GM21825 (cell line): Measurements from ENCODE around the gene SIX6.
"Not testable (repeated sequence)": the region's sequence is repeated elsewhere in the genome, so short reads cannot be mapped to it uniquely, and the experiment has no call there.

Source experiments
- ATAC-seq: cut with Tn5 transposase; IDR thresholded peaks from one replicate; pipeline ENCODE4 v1.9.1; 2021; ENCODE audit warnings: mild to moderate bottlenecking, moderate library complexity; ENCODE audit not compliant: unreplicated experiment

The SIX6 gene

DNA sequence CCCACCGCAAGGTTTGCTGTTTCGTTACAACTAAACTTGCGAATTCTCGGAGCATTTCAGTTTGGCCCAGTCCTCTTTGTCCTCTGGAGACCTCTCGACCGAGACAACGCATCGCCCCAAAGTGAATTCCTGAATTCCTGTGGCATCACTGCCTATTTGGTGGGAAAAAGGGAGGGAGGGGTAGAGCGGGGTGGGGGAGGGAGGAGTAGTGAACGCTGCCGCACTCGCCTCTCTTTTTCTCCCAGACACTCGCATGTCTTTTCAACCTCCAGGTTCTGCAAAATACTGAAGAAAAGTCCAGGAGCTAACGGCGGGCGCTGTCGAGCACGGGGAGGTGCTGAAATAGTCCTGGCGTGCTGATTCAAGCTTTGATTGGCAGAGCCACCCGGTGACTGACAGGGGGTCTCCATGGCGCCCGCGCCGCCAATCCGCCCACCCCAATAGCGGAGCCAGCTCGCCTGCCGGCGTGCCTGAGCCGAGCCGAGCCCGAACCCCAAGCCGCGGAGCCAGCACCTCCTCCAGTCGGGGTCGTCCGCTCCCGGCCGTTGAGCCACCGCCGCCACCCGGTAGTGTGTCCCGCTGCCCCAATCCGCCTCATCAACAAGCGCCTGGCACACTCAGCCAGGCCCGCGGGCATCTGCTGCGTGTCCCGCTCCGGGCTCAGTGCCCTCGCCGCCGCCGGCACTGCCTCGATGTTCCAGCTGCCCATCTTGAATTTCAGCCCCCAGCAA, at the start of gene SIX6:
Gene SIX6 (plus strand): TSS at position 440 of the 731 bp plus-strand sequence. CDS start 253 bp downstream, at position 693.
- ATAC-seq, result no peak

DNA sequence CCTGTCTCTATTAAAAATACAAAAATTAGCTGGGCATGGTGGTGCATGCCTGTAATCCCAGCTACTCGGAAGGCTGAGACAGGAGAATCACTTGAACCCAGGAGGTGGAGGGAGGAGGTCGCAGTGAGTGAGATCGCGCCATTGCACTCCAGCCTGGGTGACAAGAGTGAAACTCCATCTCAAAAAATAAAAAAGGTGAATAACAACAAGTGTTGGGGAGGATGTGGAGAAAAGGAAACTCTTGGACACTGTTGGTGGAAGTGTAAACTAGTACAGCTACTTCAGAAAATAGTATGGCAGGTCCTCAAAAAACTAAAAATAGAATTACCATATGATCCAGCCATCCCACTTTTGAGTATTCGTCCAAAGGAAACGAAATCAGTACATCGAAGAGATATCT, 28.7 kb upstream of the SIX6 start:
- ATAC-seq, result not testable (repeated sequence)

DNA sequence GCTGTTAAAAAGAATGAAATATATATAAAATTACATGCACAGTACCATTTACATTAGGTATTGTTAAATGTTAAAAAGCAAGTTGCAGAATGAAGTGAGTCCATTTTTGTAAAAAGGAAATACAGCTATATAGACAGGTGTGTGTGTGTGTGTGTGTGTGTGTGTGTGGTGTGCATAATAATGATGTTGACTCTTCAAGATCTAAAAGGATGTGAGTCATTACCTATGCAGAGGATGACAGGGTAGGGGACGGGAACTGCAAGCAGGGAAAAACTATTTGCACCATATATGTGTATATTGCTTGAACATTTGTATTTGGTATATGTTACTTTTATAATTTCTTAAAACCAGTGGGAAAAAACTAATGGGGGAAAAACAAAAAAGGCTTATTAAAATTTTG, 26.2 kb upstream of the SIX6 start:
- no peak for ATAC-seq

DNA sequence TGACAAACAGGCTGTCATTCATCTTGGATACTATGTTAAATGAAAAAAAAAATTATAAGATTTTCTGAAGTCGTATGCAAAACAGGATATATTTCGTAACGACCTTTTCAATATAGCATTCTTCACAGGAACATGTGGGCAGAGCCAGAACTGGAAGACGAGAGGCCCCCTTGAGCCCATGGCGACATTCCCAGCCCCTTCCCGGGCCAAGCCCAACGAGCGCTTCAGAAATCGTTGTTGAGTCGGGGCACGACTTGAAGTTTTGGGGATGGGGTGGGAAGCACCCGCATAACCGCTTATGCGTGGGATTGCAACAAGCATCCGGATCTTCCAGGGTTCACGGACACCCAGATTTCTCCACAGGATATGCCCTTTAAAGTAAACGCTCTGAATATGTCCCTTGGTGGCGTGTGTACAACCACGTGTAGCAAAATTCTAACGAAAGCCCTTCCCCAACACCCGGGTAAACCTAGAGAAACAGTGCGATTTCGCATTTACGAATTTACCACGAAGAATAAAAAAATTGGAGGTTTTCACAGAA, 23.8 kb upstream of the SIX6 start:
- no peak for ATAC-seq

DNA sequence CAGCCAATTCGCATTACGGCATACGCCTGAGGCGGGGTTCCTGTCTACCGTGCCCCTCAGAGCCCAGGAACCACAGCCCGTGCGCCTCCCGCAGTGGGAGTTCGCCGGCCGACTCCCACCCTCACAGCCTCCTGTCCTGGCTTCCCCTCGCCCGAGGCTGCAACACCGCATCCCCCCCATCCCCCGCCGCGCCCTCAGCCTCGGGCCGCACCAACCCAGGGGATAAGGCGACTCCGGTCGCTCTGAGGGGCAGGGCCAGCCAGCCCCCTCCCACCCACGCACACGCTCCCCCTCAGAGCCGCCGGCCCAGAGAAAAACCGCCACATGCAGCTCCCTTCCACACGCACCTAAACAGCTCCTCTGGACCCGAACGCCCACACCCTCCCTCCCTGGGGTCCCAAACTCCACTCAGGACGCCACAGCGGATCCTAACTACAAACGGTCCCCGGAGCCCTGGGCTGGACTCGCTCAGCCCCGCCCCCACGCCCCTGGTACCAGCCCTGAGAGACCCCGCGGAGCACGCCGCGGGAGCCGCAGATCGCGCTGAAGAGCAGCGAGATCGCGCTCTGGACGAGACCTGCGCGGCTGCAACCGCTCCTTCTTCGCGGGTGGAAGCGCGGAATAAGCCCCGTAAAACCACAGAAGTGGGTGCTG, 23.2 kb upstream of the SIX6 start, which contains the start of gene C14orf39:
Gene C14orf39 (minus strand): TSS at position 466 of the 654 bp plus-strand sequence. CDS start 985 bp downstream, outside the sequence.
- no peak for ATAC-seq

DNA sequence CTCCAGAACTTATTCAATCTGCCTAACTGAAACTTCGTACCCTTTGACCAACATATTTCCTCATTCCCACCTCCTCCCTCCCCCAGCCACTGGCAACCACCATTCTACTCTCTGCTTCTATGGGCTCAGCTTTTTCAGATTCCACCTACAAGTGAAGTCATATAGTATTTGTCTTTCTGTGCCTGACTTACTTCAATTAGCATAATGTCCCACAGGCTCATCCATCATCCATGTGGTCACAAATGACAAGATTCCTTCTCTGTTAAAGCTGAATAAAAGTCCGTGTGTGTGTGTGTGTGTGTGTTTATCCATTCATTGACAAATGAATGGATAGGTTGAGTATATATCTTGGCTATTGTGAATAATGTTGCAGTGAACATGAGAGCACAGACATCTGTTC, 21.7 kb upstream of the SIX6 start:
- no peak for ATAC-seq

DNA sequence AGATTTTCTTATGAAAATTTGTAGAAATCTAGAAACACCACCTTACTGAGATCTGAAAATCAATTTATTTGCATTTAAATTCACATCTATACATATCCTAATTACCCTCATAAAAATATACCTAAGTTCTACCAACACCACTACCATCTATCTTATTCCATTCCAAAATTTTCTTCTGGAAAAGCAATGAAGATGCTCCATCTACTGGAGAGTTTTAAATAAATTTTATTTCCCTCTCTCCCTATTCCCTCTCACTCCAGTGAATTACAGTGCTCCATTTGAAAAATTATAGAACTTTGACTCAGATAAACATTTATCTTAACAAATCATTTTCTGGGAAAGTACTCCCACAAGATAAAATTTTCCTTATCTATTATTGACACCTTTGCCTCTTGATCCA, 20.8 kb upstream of the SIX6 start:
- ATAC-seq, result no peak

DNA sequence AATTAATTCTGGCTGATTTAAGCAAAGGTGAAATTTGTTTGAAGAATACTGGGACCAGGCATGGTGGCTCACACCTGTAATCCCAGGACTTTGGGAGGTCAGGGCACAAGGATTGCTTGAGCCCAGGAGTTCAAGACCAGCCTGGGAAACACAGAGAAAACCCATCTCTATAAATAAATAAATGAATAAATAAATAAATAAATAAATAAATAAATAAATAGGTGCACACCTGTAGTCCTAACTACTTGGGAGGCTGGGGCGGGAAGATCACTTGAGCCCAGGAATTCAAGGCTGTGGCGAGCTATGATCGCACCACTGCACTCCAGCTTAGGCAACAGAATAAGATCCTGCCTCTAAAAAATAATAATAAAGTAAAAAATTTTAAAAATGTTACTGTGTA, 18.7 kb upstream of the SIX6 start:
- no peak for ATAC-seq

DNA sequence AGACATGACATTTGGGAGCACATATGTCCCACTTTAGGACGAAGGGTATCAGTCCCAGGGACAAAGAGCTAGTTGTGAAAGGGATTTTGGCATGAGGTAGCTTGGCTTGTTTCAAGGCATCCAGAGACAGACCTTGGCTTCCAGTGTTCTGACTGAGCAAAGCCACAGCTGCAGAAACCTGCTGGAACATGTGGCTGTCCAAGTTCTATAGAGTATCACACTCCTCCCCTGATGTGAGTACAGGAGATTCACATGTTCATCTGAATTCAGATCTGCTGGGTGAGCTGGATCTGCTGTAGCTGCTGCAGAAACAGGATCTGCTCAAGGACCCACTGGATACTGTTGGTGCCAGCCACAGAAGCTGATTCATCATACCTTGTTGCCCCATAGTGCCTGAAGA, 13.0 kb upstream of the SIX6 start:
- ATAC-seq, result no peak

DNA sequence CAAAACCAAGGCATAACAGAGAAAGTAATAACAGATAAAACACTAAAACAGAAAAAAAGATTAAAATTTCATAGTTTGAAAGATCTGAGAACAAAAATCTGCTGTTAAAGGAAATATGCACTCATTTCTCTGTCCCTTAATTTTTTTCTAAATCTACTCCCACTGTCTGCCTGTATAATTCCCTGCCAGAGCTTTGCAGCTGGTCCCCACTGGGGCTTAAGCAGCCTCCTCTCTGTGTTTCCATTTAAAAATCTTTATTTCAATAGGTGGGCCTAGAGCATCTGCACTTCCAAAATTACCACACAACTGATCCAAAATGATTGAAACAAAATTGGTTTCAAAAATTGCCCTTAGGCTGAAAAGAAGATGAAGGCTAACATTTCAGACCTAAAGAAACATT, 6.4 kb upstream of the SIX6 start:
- no peak for ATAC-seq

DNA sequence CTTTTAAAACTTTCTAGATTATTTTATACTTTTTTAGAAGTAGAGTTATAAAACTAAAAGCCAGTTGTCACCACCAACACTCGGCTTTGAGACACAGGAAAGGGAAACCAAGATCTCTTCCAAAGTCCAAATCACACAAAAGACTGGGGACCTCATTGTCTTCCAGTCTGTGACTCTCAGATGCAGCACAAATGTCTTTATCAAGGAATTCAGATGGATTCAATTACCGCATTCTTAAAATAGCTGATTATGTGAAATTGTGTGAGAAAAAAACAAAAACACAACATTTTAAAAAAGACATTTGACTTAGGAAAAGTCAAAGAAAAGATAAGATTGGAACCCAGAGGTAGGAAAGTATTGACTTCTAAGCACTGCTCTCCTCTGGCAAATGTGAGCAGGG, 3.5 kb upstream of the SIX6 start:
- no peak for ATAC-seq

DNA sequence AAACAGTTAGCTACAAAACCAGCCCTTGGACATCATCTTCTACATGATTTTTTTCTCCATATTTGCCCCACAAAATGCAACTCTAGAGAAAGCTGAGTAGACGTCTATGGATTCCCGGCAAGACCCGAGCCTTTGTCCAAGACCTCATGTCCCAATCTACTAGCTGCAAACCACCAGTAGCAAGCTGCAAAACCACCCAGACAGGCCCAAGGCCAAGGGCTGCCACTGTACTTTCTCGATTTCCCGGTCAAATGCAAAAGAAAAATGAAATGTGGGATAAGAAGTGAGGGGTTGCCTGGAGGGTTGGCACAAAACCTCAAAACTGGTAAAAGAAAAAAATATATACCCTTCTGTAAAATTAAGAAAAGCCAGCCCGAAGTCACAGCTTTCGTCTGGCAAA, 2.9 kb upstream of the SIX6 start:
- no peak for ATAC-seq

DNA sequence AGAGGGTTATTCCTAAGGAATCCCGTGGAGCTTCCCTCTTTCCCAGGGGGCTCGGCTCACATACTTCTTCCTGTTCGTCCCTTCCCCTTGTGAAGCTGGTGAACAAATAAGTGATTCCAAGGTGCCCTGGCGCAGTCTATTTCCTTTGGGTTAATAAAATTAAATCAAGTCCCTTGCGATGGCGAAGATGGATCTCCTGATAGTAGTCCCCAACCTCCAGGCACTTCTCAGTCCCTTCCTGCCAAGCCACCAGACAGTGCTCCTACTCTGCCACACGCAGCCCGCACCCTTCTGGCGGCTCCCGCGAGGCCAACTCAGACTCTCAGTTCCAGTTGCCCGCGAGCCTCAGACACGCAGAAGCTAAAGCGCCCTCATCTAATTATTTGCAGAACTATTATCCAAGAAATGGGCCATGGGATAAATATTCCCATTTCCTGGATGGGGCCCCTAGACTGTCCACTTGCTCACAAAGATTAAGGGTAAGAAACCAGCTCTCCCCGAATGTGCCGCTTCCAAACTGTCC, 2.4 kb upstream of the SIX6 start:
- no peak for ATAC-seq

DNA sequence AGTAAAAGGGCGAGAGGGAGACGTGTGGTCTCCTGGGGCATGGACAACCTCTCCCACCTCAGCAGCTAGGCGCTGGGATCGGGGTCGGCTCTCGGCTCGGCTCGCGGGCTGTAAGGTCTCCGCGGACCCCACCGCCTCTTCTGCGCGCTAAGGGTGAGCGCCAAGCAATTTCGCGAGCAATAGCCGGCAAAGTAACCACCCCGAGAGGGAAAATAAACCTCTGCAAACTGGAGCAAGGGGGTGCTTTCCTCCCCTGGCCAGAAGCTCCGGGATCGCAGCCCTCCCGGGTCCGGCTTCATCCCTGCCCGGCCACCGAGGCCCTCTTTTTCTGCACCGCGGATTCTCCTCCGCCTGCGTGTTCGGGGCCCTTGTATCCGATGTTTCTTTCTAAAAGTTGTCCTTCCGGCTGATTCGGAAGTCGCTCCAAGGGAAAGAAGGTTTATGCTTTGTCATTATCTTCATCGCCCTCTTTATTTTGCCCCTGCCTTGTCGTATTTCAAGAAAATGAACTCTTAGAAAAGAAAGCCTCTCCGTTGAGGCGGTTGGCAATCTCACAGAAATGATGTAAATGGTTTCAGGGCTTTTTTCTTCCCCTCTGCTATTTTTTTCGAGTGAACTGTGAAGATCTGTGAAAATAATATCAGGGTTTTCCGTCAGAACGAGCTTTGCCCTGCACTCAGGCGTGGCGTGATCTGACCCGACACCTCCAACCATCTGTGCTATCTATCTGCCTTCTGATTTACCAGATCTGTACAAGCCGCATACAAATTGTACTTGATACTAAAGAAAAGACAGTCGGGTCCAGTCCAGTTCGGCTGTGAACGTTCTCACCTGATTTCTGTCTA, 1.7 kb upstream of the SIX6 start:
- no peak for ATAC-seq

DNA sequence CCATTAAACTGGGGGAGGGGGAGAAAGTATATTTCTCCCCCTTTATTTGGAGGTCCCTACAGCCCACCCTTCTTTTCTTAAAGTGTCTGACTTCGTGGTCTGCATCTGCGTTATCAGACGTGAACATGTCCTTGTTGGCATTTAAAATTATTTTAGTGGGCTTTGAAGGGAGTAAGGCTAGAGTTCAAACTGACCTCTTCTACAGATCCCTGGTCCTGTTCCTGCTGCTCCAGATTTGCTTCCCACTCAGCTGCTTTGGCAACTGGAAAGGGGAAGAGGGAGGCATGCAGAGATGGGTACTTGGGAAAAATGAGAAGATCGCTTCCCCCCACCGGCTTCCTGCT, 611 bp upstream of the SIX6 start:
- ATAC-seq, result no peak

DNA sequence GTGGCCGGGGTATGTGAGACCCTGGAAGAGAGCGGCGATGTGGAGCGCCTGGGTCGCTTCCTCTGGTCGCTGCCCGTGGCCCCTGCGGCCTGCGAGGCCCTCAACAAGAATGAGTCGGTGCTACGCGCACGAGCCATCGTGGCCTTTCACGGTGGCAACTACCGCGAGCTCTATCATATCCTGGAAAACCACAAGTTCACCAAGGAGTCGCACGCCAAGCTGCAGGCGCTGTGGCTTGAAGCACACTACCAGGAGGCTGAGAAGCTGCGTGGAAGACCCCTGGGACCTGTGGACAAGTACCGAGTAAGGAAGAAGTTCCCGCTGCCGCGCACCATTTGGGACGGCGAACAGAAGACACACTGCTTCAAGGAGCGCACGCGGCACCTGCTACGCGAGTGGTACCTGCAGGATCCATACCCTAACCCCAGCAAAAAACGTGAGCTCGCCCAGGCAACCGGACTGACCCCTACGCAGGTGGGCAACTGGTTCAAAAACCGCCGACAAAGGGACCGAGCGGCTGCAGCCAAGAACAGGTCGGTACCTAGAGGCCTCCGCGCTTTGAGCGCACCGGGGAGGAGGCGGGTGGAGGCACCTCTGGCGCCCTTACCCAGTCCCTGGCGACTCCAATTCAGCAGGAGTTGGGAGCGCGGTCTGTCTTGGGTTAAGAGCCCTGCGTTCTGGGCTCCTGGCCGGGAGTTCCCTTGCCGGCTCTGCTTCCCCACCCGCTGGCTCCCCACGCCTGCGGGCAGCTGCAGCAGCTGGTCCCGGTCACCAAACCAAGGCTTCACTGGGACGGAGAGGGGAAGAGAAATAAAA, 700 bp downstream of the SIX6 start:
- no peak for ATAC-seq

DNA sequence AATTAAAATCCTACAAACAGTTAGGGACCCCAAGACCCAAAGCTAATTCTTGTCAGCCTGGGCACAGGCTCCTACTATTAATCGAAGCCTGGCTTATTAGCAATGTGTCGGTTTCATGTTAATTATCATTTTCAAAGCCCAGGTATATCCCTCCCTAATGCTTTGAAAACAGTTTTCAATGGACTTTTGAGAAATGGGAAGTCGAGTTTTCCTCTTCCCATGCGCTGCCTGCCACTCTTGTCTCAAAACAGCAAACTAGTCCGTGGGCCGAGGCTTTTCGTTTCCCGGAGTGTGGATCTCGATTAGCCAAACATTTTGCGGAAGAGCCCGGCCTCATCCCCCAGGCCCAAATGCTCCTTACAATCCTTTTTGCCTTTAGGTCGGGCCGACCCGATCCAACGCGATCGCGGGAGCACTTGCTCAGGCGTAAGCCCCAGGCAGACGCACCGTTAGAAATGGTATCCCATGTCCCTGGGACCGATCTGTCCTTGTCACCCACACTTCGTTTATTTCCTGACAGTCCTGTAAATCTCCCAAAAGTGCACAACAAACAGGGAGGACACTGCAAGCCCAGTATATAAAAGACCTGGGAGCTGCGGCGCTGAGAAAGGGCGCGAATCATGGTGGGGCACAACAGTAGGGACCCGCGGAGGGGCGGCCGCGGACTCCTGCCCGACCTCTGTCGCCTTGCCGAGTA, 1.5 kb downstream of the SIX6 start:
- ATAC-seq, result no peak

DNA sequence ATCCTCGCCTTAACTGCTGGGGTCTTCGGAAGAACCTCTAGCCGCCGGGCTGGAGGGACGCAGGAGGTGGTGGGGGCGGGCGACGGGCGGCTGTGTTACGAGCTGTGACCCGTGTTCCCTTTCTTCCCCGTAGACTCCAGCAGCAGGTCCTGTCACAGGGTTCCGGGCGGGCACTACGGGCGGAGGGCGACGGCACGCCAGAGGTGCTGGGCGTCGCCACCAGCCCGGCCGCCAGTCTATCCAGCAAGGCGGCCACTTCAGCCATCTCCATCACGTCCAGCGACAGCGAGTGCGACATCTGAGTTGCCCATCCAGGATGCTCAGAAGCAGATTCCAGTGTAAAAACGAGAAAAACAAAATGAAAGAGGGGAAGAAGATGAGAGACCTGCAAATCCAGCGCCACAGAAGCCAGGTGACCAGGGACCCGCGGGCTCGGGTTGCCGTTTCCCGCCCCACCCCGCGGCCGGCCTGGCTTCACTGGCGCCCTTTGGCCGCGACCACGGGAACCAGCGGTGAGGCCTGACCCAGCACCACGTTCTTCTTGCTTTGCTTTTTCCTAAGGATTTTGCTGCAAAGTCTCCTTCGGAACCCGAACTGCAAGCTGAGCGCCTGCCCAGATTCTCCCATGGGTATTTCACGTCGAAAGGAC, 2.1 kb downstream of the SIX6 start:
- no peak for ATAC-seq

DNA sequence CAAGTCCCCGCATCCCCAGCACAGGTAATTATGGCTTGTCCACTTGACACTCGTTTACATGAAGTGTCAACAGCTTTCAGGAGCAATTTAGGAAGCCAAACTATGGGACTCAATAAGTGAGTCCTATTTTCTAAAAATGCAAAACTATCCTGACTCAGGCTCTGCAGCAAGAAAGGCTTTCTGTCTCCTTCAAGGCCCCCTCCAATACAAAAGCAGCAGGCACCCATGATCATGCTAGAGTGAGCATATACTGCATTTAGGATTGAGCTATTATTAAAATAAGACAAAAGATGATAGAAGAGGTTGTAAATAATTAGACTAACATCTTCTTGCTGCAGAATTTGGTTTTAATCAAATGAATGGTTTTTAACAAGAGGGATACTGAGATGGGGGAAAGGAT, 3.2 kb downstream of the SIX6 start:
- ATAC-seq, result no peak
